ENCODE measurements around the gene MAP7.

Gene MAP7

DNA sequence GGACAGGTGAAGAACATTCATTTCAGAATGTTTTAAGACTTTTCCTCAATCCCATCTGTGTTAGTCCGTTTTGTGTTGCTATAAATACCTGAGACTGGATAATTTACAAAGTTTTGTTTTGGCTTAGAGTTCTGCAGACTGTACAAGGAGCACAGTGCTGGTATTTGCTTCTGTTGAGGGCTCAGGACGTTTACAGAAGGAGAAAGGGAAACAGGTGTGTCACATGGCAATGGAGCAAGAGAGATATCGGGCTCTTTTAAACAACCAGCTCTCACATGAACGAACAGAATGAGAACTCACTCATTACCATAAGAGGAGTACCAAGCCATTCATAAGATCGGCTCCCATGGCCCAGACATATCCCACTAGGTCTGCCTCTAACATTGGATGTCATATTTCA, 16.7 kb downstream of the MAP7 start:
- DNase-seq (ENCODE audit: low read depth in 4 of 4, low spot score in 1 of 4): no peak

- no peak for DNase-seq (ENCODE audit: low read depth in 4 of 4, low spot score in 1 of 4)
Measured at GRCh38 chr6:136532030-136532429, 18.2 kb downstream of the MAP7 start.

- no peak for DNase-seq (ENCODE audit: low read depth in 4 of 4, low spot score in 1 of 4)
Measured at GRCh38 chr6:136529710-136530109, 20.5 kb downstream of the MAP7 start.

DNA sequence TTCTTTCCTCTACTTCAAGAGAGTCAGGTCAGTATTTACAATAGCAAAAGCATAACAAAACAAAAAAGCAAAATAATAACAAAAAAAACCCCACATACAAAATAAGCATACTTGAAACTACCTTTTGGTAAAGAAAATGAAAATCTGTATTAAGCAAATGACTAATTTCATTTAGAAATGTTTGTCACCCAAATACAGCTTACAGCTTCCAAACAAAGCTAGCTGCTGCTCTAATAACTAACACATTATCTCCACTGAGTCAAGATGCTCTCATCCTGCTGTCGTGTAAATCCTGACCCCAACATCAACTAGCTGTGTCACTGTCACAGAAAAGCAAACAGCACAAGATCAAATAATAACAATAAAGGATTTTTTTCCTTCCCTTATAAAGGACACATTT, 21.7 kb downstream of the MAP7 start:
- no peak for DNase-seq (ENCODE audit: low read depth in 4 of 4, low spot score in 1 of 4)

GRCh38 chr6:136527831-136528230, 22.4 kb downstream of the MAP7 start:
- no peak for DNase-seq (ENCODE audit: low read depth in 4 of 4, low spot score in 1 of 4)

GRCh38 chr6:136526937-136527336, 23.3 kb downstream of the MAP7 start:
- DNase-seq (ENCODE audit: low read depth in 4 of 4, low spot score in 1 of 4): no peak

- no peak for DNase-seq (ENCODE audit: low read depth in 4 of 4, low spot score in 1 of 4)
Measured at GRCh38 chr6:136526196-136526930, 23.9 kb downstream of the MAP7 start.

- DNase-seq (ENCODE audit: low read depth in 4 of 4, low spot score in 1 of 4): no peak
Measured at GRCh38 chr6:136525586-136526195, 24.5 kb downstream of the MAP7 start.

DNA sequence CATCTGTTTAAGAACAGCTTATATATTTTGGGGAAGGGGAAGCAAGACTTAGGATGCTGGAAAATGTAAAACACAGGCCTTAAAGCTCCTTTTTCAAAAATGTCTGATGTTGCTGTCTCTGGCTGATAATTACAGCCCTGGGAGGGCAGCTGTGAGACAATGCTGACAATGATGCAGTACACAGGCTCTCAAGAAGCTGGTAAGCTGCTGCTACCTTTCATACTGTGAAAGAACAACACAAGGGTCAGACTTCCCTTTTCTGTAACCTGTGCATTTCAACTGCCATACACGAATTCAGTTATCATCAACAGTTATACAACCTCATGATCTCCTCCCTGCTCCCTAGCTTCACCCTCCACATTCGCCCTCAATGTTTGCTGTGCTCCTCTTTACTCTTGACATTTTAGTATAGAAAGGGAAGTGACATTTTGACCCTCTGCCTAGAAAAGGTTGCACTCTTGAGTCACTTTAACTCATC, 25.2 kb downstream of the MAP7 start:
- no peak for DNase-seq (ENCODE audit: low read depth in 4 of 4, low spot score in 1 of 4)

DNA sequence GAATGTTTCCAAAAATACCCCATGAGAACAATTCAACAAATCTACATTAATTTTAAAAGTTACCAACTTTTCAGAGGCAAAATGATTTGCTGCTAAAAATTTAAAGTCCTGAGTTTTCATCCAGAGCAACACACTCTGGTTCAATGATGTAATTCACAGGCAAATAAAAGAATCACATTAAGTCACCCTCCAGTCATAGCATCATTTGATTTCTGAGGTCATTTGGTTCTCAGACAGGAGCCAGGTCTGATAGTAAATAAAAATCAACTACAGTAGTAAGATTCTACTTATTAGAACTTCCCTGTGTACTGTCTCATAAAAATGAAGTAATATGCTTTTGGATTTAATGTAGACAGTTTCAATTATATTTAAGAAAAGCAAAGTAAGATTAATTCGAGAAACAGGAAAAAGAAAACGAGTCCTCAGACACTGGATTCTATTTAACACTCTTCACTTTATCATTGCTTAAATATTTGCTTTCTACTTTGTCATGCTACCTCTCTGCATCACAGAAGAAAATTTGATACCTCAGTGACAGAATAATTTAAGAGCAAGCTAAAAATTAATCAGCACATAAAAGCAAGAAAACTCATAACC, 25.8 kb downstream of the MAP7 start:
- no peak for DNase-seq (ENCODE audit: low read depth in 4 of 4, low spot score in 1 of 4)

DNA sequence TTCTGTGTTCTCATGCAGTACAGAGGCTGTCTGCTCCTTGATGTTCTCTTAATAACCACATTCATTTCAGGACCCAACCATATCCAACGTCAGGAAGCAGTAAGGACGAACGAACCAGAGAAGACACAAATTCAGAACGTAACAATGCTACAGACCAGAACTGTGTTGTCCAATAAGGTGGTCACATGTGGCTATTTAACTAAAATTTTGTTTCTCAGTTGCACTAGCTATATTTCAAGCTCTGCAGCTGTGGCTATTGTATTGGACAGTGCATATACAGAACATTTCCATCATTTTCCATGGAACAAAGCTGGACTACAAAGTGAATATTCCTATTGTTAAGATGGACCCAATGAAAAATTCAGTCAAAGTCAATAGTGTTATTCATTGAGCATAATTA, 27.0 kb downstream of the MAP7 start:
- DNase-seq (ENCODE audit: low read depth in 4 of 4, low spot score in 1 of 4): no peak

DNA sequence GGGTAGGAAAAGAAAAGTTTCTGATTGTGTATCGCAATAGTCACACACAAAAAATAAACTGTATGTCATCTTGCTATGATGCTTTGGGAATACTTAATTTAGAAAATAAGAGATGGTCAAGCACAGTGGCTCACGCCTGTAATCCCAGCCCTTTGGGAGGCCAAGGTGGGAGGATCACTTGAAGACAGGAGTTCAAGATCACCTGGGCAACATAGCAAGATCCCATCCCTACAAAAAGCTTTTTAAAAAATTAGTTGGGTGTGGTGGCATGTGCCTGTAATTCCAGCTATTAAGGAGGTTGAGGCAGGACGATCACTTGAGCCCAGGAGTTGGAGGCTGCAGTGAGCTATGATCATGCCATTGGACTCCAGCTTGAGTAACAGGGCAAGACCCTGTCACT, 27.6 kb downstream of the MAP7 start:
- no peak for DNase-seq (ENCODE audit: low read depth in 4 of 4, low spot score in 1 of 4)

- DNase-seq (ENCODE audit: low read depth in 4 of 4, low spot score in 1 of 4): no peak
Measured at GRCh38 chr6:136521911-136522310, 28.3 kb downstream of the MAP7 start.

- no peak for DNase-seq (ENCODE audit: low read depth in 4 of 4, low spot score in 1 of 4)
Measured at GRCh38 chr6:136521427-136521826, 28.8 kb downstream of the MAP7 start.

DNA sequence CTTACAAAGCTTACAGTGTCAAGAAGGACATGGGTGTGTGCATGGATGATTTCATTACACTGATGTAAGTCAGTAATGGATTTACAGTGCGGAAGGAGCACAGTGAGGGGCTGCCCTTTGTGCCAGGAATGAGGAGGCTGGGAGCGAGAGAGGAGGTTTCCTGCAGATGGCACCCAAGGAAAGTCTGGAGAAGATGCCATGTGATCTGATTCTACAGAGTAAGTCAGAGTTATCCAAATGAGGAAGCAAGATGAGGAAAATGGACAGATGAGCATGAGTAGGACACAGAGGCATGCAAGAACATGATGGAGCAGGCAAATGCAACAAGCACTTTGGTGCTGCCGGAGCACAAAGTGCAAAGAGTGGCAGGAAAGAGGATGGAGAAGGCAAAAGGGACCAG, 29.7 kb downstream of the MAP7 start:
- no peak for DNase-seq (ENCODE audit: low read depth in 4 of 4, low spot score in 1 of 4)

DNA sequence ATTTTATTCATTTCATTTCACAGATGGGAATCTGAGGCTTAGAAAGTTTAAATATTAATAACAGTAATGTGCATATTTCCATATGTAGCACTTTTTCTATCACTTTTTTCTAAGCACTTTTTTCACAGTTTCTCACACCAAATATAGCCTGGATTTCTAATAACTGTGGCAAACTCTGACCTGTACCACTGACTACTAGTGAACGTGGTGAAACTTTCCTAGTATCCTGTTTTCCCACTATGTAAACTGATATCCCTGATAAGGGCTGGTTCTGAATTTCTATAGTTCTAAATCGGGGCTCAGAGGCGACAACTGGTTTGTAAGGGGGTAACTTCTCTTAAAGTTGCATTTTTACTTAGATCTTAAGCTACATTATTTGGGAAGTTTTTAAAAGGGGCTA, 32.6 kb downstream of the MAP7 start:
- DNase-seq (ENCODE audit: low read depth in 4 of 4, low spot score in 1 of 4): no peak

DNA sequence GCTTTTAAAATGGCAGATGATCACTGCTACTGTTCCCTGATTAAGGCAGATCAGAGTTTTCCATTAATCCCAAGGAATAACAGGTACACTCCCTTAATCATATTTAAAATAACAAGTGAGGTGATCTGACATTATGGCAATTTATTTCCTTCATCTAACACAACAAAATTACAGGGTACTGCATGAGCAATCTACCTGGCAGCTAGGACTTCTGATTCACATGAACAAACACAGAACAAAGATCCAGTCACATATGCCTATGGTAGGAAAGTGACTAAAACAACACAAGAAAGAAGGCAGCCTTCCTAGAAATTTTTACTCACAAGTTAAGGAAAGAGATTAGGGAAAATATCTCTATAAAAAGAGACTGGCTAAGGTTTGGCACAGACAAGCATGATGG, 33.2 kb downstream of the MAP7 start:
- DNase-seq (ENCODE audit: low read depth in 4 of 4, low spot score in 1 of 4): no peak

GRCh38 chr6:136514591-136514990, 35.6 kb downstream of the MAP7 start:
- DNase-seq (ENCODE audit: low read depth in 4 of 4, low spot score in 1 of 4): no peak

DNA sequence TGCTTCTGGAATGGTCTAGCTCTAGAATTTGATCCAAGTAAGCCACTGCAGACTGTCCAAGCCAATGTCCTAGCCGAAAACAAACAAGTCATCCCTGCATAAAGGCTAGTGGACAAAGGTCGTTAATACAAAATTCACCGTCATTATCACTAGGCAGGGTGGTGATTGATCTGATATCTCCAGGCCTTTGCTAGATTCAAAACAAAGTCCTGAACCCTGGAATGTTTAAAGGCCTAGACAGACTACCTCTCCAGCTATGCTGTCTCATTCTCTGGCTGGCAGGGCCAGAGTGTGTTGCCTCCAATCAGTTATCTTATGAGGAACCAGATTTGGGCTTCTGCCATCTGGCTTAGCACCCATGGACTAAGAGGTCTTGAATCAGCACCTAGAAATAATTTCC, 38.3 kb downstream of the MAP7 start:
- DNase-seq (ENCODE audit: low read depth in 4 of 4, low spot score in 1 of 4): no peak

DNA sequence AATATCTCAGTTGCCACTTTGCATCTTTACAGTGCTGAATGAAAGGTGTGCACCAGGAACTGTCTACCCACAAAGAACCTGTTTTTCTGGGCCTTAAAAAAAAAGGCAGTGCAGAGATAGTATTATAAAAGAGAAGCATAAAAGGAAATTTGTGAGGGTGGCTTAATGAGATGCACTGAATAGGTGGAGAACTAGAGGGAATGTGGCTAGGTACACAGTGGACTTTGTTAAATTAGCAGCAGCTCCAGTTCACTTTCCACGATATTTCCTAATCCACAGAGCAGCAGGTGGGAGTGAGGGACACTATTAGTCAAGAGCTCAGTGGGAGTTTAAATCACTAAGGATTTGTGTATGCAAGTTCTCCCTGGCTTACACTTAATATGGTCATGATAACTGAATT, 38.8 kb downstream of the MAP7 start:
- DNase-seq (ENCODE audit: low read depth in 4 of 4, low spot score in 1 of 4): no peak

GRCh38 chr6:136510782-136511181, 39.4 kb downstream of the MAP7 start:
- DNase-seq (ENCODE audit: low read depth in 4 of 4, low spot score in 1 of 4): no peak

DNA sequence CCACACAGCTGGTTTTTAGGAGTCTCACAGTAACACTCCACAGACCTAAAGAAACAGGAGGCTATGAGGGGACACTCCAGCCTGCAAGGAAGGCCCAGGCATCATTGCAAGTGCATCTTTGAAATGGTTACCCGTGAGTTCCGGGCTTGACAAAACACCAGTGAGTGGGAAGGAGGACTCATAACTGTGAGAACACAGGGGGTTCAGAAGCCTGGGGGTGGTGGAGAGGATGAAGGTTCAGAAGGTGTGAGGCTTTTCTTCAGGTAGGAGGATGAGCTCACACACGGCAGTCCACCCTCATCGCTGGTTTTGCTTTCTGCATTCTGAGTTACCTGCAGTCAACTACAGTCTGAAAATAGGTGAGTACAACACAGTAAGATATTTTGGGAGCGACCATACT, 39.9 kb downstream of the MAP7 start:
- DNase-seq (ENCODE audit: low read depth in 4 of 4, low spot score in 1 of 4): no peak

Measured in stimulated activated CD4-positive, alpha-beta T cell treated with anti-CD3 and anti-CD28 coated beads, Interleukin-1b, Interleukin-23, amount 100 ng/mL, for 24 hours (primary cell).